Muscle of arm (tissue), 12 donors: Measurements from ENCODE around the gene TPP2. TPM values are rescaled to one million over a fixed set of nuclear protein-coding genes. Genes with fewer than 3 reads are reported as not detected.

Experiments
- DNase-seq: peaks from one replicate; pipeline ENCODE4 v3.0.0-alpha.2; 2013
- polyA plus RNA-seq, 12 donors: library from polyadenylated mRNA; unstranded; fragments of 120-200 nt; gene quantifications; one replicate each; pipeline ENCODE4 v1.2.1, GENCODE V29; 2013; ENCODE audit not compliant: insufficient read length in 12 of 12

The TPP2 gene
- polyA plus RNA-seq, 12 donors, result 23.4 to 77.3 (median 64.1) TPM

DNA sequence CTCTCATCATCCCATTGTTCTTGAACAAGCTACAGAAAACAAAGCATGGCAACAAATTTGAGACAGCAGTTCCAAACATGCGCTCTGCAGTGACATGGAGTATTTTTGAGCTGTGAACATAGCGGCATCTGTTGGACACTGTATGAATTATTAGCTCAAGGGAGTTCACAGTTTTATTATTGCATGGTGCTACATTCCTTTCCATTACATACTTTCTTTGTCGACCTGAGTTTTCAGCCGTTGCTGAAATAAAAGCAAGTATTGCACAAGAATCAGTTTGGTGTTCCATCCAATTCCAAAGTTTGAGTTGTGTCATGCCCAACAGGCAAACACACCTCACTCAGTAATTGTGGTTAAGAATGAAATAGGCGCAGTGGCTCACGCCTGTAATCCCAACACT, 128.1 kb downstream of the TPP2 start:
- peak; percentile 41 for DNase-seq

DNA sequence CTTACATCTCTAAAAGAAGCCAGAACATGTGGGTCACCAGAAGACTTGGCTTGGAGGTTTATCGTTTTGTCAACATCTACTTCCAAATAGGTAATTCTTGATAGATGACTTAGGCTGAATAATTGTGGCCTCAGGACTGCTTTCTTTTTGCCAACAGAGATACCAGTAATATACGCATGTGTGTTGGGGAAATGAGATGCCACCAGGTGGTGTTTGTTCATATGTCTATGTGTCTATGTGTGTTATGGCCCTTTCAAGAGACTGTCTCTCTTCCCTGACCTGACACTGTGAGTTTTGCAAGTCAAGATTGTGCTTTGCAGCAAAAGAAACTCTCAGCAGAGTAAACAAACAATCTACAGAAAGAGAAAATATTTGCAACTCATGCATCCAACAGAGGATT, 129.6 kb downstream of the TPP2 start:
- no peak for DNase-seq

Other genes starting within 250 kb of the TPP2 start
- gene FGF14, start 194.9 kb upstream of the TPP2 start, polyA plus RNA-seq, result 1 to 10 TPM in 3 of 12 donors, under 1 TPM in 7, not detected in 2; 0.27 to 1.7 (median 0.86) TPM
- gene METTL21C, start 98.1 kb downstream of the TPP2 start, polyA plus RNA-seq, result 10 to 100 TPM in 10 of 12 donors, 1 to 10 TPM in 1, not detected in 1; 8.5 to 55.7 (median 24.3) TPM
- gene TEX30, start 176.8 kb downstream of the TPP2 start, polyA plus RNA-seq, result 10 to 100 TPM in 10 of 12 donors, 1 to 10 TPM in 1, not detected in 1; 9.2 to 31.7 (median 14.7) TPM
- gene POGLUT2, start 202.0 kb downstream of the TPP2 start, polyA plus RNA-seq, result 10 to 100 TPM in 11 of 12 donors, not detected in 1; 15.6 to 40.8 (median 27.0) TPM
- 10 to 100 TPM in 11 of 12 donors, not detected in 1; 24.6 to 53.0 (median 33.5) TPM for gene BIVM, start 202.1 kb downstream of the TPP2 start, polyA plus RNA-seq
- 10 to 100 TPM in 11 of 12 donors, not detected in 1; 32.5 to 89.5 (median 43.2) TPM for gene ERCC5, start 249.0 kb downstream of the TPP2 start, polyA plus RNA-seq